ENCODE results near the gene BEND7.
A peak's percentile ranks its signal among the peaks of the same experiment; 100 is the strongest.

GRCh38 chr10:13528875-13529713 is at the start of gene BEND7:
- TF ChIP-seq CTCF (IDR thresholded peaks at IDR 0.05; ENCODE audit: low read depth, low read length, poor library complexity, severe bottlenecking) (no peak), EZH2phosphoT487 (IDR thresholded peaks at IDR 0.05; ENCODE audit: borderline replicate concordance, low read length) (peak; percentile 88; the same call in 1 of the 2 replicates)
